HFF-Myc (cell line): Measurements from ENCODE around the gene VPS35.

Experiments used
- DNase-seq: peaks from one replicate; pipeline ENCODE4 v3.0.0-alpha.2; 2011; ENCODE audit warnings: low read depth; ENCODE audit errors: extremely low read depth
- H3K4me3 ChIP-seq: replicated peaks from 2 replicates; pipeline ENCODE4 v1.5.1; 2011; ENCODE audit warnings: low read depth, mild to moderate bottlenecking, control low read depth, low read length
- TF ChIP-seq, protein P1 (sequence below): IDR thresholded peaks from 2 replicates; pipeline ENCODE4 v1.5.1; 2012; ENCODE audit warnings: mild to moderate bottlenecking, low read depth, low read length, control low read depth; ENCODE audit errors: missing control alignments

VPS35 gene

GRCh38 chr16:46730801-46731690 lies 42.1 kb upstream of the VPS35 start:
- TF ChIP-seq, protein P1, sequence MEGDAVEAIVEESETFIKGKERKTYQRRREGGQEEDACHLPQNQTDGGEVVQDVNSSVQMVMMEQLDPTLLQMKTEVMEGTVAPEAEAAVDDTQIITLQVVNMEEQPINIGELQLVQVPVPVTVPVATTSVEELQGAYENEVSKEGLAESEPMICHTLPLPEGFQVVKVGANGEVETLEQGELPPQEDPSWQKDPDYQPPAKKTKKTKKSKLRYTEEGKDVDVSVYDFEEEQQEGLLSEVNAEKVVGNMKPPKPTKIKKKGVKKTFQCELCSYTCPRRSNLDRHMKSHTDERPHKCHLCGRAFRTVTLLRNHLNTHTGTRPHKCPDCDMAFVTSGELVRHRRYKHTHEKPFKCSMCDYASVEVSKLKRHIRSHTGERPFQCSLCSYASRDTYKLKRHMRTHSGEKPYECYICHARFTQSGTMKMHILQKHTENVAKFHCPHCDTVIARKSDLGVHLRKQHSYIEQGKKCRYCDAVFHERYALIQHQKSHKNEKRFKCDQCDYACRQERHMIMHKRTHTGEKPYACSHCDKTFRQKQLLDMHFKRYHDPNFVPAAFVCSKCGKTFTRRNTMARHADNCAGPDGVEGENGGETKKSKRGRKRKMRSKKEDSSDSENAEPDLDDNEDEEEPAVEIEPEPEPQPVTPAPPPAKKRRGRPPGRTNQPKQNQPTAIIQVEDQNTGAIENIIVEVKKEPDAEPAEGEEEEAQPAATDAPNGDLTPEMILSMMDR, result no peak
- no peak overlapping the region for H3K4me3 ChIP-seq
- no peak for DNase-seq

- TF ChIP-seq, protein P1, result no peak
These were observed 41.1 kb upstream of the VPS35 start for GRCh38 chr16:46730126-46730525.

GRCh38 chr16:46729326-46729995 lies 40.5 kb upstream of the VPS35 start:
- H3K4me3 ChIP-seq, result no peak overlapping the region
- TF ChIP-seq, protein P1, result no peak
- no peak for DNase-seq

More at GRCh38 chr16:46730126-46730525, 41.1 kb upstream of the VPS35 start:
- no peak for DNase-seq
- H3K4me3 ChIP-seq, result no peak overlapping the region

DNA sequence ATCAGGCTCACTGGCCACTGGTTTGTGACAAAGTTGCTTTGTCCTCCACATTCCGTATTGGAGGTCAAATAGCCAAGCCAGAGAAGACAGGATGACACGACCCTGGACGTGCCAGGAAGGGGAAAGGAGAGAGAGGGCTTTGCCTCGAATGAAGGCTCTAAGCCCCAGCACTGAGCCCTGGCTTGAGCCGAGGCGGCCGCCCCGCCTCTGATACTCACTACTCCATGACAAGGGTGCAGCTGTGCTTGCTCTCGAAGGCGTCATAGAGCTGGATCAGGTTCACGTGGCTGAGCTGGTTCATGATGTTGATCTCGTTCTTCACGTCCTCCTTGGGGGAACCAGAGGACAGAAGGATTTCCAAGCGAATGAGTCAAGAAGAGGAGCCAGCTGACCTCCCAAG lies 39.8 kb upstream of the VPS35 start:
- TF ChIP-seq, protein P1, result no peak
- H3K4me3 ChIP-seq, result no peak overlapping the region
- DNase-seq, result no peak

DNA sequence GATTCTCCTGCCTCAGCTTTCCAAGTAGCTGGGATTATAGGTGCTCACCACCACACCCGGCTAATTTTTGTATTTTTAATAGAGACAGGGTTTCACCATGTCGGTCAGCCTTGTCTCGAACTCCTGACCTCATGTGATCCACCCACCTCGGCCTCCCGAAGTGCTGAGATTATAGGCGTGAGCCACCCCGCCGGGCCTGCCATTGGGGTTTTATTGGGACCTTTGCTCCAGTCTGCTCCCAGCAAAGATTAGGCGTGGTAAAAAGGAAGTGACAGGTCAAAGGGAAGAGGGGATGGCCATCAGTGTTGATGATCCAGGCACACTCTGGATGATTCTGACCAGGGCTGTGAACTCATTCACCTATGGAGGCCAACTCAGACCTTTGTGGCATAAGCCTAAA lies 38.7 kb upstream of the VPS35 start:
- TF ChIP-seq, protein P1, result no peak
- no peak overlapping the region for H3K4me3 ChIP-seq
- DNase-seq, result no peak

GRCh38 chr16:46727184-46727583 lies 38.2 kb upstream of the VPS35 start:
- TF ChIP-seq, protein P1, result no peak
- H3K4me3 ChIP-seq, result no peak overlapping the region
- DNase-seq, result no peak
